Panc1 (cell line): ENCODE data around the gene C14orf93.

Experiments
- CTCF ChIP-seq: fragments of 450-650 bp; IDR thresholded peaks from 2 replicates; pipeline ENCODE4 v1.5.1; 2017; ENCODE audit warnings: mild to moderate bottlenecking
- POLR2AphosphoS5 ChIP-seq: IDR thresholded peaks from 2 replicates; pipeline ENCODE4 v1.6.1; 2012; ENCODE audit warnings: mild to moderate bottlenecking, low read depth, low read length, moderate library complexity
- SIN3A ChIP-seq: IDR thresholded peaks from 2 replicates; pipeline ENCODE4 v1.6.1; 2012; ENCODE audit warnings: low read depth, mild to moderate bottlenecking, low read length, moderate library complexity, borderline replicate concordance; ENCODE audit not compliant: insufficient read depth
- TCF7L2 ChIP-seq: IDR thresholded peaks from 2 replicates; pipeline ENCODE4 v1.6.1; 2011; ENCODE audit warnings: mild to moderate bottlenecking, low read depth, low read length, inconsistent platforms
- TF ChIP-seq, protein P1 (sequence below), 2 experiments: IDR thresholded peaks; 2 replicates each; pipeline ENCODE4 v1.6.1; 2011 to 2012; ENCODE audit warnings: low read depth in 2 of 2, control low read depth in 1 of 2, low read length in 1 of 2, mild to moderate bottlenecking in 1 of 2, moderate library complexity in 1 of 2; ENCODE audit not compliant: insufficient read depth in 1 of 2

- no peak for TF ChIP-seq CTCF
- TF ChIP-seq SIN3A = no peak
- TF ChIP-seq, protein P1, sequence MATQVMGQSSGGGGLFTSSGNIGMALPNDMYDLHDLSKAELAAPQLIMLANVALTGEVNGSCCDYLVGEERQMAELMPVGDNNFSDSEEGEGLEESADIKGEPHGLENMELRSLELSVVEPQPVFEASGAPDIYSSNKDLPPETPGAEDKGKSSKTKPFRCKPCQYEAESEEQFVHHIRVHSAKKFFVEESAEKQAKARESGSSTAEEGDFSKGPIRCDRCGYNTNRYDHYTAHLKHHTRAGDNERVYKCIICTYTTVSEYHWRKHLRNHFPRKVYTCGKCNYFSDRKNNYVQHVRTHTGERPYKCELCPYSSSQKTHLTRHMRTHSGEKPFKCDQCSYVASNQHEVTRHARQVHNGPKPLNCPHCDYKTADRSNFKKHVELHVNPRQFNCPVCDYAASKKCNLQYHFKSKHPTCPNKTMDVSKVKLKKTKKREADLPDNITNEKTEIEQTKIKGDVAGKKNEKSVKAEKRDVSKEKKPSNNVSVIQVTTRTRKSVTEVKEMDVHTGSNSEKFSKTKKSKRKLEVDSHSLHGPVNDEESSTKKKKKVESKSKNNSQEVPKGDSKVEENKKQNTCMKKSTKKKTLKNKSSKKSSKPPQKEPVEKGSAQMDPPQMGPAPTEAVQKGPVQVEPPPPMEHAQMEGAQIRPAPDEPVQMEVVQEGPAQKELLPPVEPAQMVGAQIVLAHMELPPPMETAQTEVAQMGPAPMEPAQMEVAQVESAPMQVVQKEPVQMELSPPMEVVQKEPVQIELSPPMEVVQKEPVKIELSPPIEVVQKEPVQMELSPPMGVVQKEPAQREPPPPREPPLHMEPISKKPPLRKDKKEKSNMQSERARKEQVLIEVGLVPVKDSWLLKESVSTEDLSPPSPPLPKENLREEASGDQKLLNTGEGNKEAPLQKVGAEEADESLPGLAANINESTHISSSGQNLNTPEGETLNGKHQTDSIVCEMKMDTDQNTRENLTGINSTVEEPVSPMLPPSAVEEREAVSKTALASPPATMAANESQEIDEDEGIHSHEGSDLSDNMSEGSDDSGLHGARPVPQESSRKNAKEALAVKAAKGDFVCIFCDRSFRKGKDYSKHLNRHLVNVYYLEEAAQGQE (IDR thresholded peaks at IDR 0.05; ENCODE audit: insufficient read depth in 1 of 2, low read depth in 2 of 2, low read length in 1 of 2) = no peak
- TF ChIP-seq POLR2AphosphoS5 = peak; percentile 72
- TF ChIP-seq TCF7L2 = no peak
Observed at GRCh38 chr14:23034498-23035302, 24.8 kb upstream of the C14orf93 start, which contains the start of gene PSMB5.
